ENCODE measurements around the gene POU2F3. TPM values are rescaled to one million over a fixed set of nuclear protein-coding genes. Genes with fewer than 3 reads are reported as not detected.

Gene POU2F3
- total RNA-seq, 1 donor from 2014 or later: not detected

DNA sequence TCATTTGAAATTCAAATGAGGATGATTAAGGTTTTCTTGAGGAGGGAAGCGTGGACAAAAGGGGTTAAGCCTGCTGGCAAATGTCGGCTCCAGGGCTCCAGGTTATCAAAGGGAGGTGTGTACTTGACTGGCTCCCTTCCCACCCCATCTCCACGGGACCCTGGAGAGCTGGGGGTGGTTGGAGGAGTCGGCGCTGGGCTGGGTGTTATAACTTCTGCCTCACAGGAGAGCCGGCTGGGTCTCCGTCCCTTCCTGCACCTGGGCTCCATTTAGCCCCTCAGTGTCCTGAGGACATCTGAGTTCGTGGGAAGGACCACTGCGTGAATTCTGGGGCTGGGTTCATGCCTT, 15.6 kb downstream of the POU2F3 start:
- peaks cover 15% of the 10 kb centered on the region for H3K27me3 ChIP-seq
- H4K20me1 ChIP-seq (ENCODE audit: low read depth): no peaks in the 10 kb centered on the region
- Mint-ChIP-seq H3K4me1 (peaks cover 25% of the 10 kb centered on the region), H3K27me3 (ENCODE audit: insufficient read depth, low read depth) (peaks cover 15% of the 10 kb centered on the region), H3K9me3 (no peaks in the 10 kb centered on the region), H3K27ac (peak overlapping the region; percentile 43), H3K36me3 (no peaks in the 10 kb centered on the region), H3K4me3 (peak overlapping the region; percentile 75)
- H2AFZ ChIP-seq (replicated peaks): peak overlapping the region; percentile 15
- peak overlapping the region; percentile 81 for H3K4me2 ChIP-seq
- H3K9ac ChIP-seq: no peak overlapping the region
- no peaks in the 10 kb centered on the region for H3K36me3 ChIP-seq
- DNase-seq (ENCODE audit: low spot score): peak; percentile 73
- H3K27ac ChIP-seq: no peak overlapping the region
- no peaks in the 10 kb centered on the region for H3K9me3 ChIP-seq (ENCODE audit: low read depth)
- no peaks in the 10 kb centered on the region for H3K79me2 ChIP-seq (ENCODE audit: low read depth)
- TF ChIP-seq EZH2 (IDR thresholded peaks at IDR 0.05) (no peak), EZH2phosphoT487 (IDR thresholded peaks at IDR 0.05) (no peak)
- TF ChIP-seq, protein P1, sequence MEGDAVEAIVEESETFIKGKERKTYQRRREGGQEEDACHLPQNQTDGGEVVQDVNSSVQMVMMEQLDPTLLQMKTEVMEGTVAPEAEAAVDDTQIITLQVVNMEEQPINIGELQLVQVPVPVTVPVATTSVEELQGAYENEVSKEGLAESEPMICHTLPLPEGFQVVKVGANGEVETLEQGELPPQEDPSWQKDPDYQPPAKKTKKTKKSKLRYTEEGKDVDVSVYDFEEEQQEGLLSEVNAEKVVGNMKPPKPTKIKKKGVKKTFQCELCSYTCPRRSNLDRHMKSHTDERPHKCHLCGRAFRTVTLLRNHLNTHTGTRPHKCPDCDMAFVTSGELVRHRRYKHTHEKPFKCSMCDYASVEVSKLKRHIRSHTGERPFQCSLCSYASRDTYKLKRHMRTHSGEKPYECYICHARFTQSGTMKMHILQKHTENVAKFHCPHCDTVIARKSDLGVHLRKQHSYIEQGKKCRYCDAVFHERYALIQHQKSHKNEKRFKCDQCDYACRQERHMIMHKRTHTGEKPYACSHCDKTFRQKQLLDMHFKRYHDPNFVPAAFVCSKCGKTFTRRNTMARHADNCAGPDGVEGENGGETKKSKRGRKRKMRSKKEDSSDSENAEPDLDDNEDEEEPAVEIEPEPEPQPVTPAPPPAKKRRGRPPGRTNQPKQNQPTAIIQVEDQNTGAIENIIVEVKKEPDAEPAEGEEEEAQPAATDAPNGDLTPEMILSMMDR (IDR thresholded peaks at IDR 0.05): no peak
- H3K4me1 ChIP-seq: peaks cover 20% of the 10 kb centered on the region
- peaks cover 7% of the 10 kb centered on the region for H3F3A ChIP-seq (ENCODE audit: low read depth)
- H3K4me3 ChIP-seq: peak overlapping the region; percentile 43

DNA sequence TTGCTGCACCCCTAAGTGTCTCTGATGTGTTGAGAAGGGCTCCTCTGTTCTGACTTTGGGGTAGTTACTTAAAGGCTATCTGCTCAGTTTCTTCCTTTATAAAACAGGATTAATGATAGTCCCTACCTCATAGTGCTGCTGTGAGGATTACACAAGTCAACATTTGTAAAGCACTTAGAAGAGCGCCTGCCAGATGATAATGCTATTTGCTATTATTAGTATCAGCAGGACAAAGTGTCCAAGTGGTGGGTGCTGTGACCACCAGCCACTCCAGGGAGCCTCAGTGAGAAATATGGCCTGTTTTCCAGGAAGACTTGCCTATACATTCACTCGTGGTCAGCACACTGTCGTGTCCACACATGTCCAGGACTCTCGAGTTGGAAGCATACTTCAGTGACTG, 16.2 kb downstream of the POU2F3 start:
- Mint-ChIP-seq H3K27ac (no peak overlapping the region), H3K36me3 (no peaks in the 10 kb centered on the region), H3K9me3 (no peaks in the 10 kb centered on the region), H3K4me1 (peaks cover 25% of the 10 kb centered on the region), H3K4me3 (no peak overlapping the region), H3K27me3 (ENCODE audit: insufficient read depth, low read depth) (peaks cover 15% of the 10 kb centered on the region)
- Histone ChIP-seq H3F3A (ENCODE audit: low read depth) (peaks cover 8% of the 10 kb centered on the region), H3K4me3 (no peak overlapping the region), H3K4me2 (no peak overlapping the region), H3K27ac (no peak overlapping the region), H3K79me2 (ENCODE audit: low read depth) (no peaks in the 10 kb centered on the region), H3K9ac (no peak overlapping the region), H3K36me3 (no peaks in the 10 kb centered on the region), H2AFZ (replicated peaks) (no peak overlapping the region), H3K27me3 (peaks cover 15% of the 10 kb centered on the region), H3K9me3 (ENCODE audit: low read depth) (no peaks in the 10 kb centered on the region), H4K20me1 (ENCODE audit: low read depth) (no peaks in the 10 kb centered on the region), H3K4me1 (peaks cover 22% of the 10 kb centered on the region)
- TF ChIP-seq EZH2 (IDR thresholded peaks at IDR 0.05): no peak
- no peak for TF ChIP-seq EZH2phosphoT487 (IDR thresholded peaks at IDR 0.05)
- TF ChIP-seq, protein P1 (IDR thresholded peaks at IDR 0.05): no peak
- no peak for DNase-seq (ENCODE audit: low spot score)

DNA sequence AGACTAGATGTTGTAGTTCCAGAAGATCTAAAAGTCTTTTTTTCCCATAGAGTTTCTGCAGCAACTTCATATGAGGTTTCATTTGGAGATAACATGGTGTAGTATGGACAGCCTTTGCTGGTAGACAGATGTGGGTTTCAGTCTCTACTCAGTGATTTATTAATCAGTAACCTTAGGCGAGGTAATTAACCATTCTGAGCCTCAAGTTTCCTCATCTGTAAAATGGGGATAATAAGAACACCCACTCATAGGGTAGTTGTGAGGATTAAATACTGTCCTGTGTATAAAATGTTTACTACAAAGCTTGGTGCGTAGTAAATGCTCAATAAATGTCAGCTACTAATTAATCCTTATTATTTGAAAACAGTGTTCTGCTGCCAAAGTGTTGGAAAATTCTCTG, 16.8 kb downstream of the POU2F3 start:
- Histone ChIP-seq H3K27me3 (peaks cover 15% of the 10 kb centered on the region), H3K36me3 (no peaks in the 10 kb centered on the region), H4K20me1 (ENCODE audit: low read depth) (no peaks in the 10 kb centered on the region), H3K9me3 (ENCODE audit: low read depth) (no peaks in the 10 kb centered on the region), H3K4me3 (no peak overlapping the region), H2AFZ (replicated peaks) (no peak overlapping the region), H3K27ac (no peak overlapping the region), H3K79me2 (ENCODE audit: low read depth) (no peaks in the 10 kb centered on the region), H3K4me1 (peaks cover 28% of the 10 kb centered on the region), H3F3A (ENCODE audit: low read depth) (peaks cover 14% of the 10 kb centered on the region), H3K4me2 (no peak overlapping the region), H3K9ac (no peak overlapping the region)
- peaks cover 25% of the 10 kb centered on the region for H3K4me1 Mint-ChIP-seq
- no peak for DNase-seq (ENCODE audit: low spot score)
- TF ChIP-seq EZH2 (IDR thresholded peaks at IDR 0.05): no peak
- no peak for TF ChIP-seq EZH2phosphoT487 (IDR thresholded peaks at IDR 0.05)
- TF ChIP-seq, protein P1 (IDR thresholded peaks at IDR 0.05): no peak
- no peak overlapping the region for H3K27ac Mint-ChIP-seq
- peaks cover 15% of the 10 kb centered on the region for H3K27me3 Mint-ChIP-seq (ENCODE audit: insufficient read depth, low read depth)
- no peaks in the 10 kb centered on the region for H3K9me3 Mint-ChIP-seq
- H3K4me3 Mint-ChIP-seq: no peak overlapping the region
- H3K36me3 Mint-ChIP-seq: no peaks in the 10 kb centered on the region
